GM12892 (cell line): ENCODE results near the gene SLBP.

Experiments used
- POLR2A ChIP-seq: IDR thresholded peaks from 2 replicates; pipeline ENCODE4 v1.6.1; 2011; ENCODE audit warnings: low read depth, low read length, control low read depth
- POLR2AphosphoS5 ChIP-seq: IDR thresholded peaks from 2 replicates; pipeline ENCODE4 v1.6.1; 2011; ENCODE audit warnings: low read depth, low read length, control low read depth
- TAF1 ChIP-seq: IDR thresholded peaks from 2 replicates; pipeline ENCODE4 v1.6.1; 2011; ENCODE audit warnings: low read depth, mild to moderate bottlenecking, control low read depth, low read length, borderline replicate concordance

DNA sequence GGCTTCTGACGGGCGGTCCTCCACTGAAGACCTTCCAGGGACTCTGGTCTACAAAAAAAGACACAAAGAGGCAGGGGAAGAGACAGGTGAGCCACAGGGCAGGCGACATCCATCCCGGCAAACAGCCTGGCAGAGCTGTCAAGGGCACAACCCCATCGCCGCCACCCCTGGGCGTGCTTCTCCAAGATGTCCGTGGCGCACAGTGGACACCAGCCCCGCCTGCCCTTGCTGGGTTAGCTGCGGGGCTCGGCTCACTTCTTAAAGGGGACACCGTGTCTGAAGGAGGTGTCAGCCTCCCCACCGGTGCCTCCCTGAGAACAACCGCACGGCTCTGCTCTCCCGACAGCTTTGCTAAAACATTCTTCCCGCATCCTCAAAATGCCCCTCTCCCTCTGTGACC, 56.4 kb downstream of the SLBP start:
- TF ChIP-seq POLR2A, result no peak
- no peak for TF ChIP-seq POLR2AphosphoS5
- TF ChIP-seq TAF1, result no peak
